ENCODE results near the gene GCC1.
"Not testable (repeated sequence)": the region's sequence is repeated elsewhere in the genome, so short reads cannot be mapped to it uniquely, and the experiment has no call there.

GCC1 gene

DNA sequence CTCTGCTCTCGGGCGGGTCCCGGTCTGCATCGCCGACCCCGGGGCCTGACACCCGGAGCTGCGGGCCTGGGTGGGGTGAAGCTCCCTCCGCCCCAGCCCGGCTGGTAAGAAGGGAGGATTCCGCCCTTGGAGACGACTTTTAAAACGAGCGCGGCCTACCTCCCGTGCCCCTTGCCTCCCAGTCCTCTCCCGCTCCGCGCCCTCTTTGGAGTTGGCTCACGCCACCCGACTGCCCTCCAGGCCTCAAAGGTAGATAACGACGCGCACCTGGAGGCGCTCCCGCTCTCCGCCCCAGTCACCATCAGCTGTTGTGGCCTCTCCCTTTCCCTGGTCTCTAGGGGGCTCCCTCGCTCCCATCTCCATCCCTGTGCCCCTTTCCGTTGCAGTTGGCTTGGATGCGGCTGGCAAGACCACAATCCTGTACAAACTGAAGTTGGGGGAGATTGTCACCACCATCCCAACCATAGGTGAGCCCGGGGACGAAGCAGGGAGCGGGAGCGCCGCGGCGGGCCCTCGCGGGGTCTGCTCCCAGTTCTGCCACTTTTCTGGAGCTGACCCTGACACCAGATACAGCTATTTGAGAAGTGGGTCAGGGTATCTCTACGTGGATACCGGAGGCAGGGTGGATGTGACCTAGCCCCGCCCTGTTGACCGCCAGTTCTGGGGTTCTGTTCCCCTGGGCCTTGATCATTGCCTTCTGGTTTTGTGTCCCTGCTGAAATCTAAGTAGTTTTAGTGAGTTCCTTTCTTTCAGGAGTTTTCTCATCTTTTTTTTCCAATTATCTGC, 3.5 kb upstream of the GCC1 start:
- peak; percentile 73 for DNase-seq (ENCODE audit: low spot score)

- peak; percentile 98 for DNase-seq (ENCODE audit: low spot score)
Observed at GRCh38 chr7:127588019-127588696, 2.8 kb upstream of the GCC1 start, which contains the start of gene ARF5. ARF5 (plus strand) TSS chr7:127588411; CDS start chr7:127588499, 88 bp downstream.

DNA sequence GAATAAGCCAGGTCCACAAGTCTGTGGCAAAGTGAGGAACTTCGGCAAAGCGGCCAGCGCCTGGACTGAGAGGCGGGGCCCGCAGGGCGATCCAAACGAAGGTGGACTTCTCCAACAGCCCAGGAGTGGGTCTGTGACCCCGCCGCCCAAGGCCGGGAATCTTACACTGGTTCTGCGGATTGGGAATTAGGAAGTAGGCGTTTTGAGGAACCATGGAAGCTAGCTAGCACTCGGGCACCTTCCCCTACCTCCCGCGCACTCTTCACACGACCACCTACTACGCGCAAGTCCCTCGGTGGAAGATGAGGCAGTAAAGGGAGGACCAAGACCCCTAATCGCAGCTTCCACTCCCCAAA, 2.2 kb upstream of the GCC1 start:
- DNase-seq (ENCODE audit: low spot score) = no peak

DNA sequence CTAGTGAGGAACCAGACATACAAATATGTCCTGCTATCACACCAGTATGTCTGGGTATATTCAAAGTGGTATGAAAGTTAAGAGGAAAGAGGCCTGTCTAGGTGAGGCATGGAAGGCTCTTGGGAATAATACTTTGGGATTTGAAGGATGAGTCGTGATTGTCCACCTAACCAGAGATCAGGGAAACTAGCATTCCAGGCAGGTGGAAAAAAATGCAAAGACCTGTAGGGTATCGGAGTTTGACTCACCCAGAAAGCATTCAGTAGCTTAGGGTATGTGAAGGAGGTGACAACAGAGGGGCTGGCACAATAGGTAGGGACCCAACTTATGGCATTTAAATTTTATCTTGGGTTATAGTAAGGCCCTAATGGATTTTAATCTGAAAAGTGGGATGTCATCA, 950 bp upstream of the GCC1 start:
- no peak for DNase-seq (ENCODE audit: low spot score)

DNA sequence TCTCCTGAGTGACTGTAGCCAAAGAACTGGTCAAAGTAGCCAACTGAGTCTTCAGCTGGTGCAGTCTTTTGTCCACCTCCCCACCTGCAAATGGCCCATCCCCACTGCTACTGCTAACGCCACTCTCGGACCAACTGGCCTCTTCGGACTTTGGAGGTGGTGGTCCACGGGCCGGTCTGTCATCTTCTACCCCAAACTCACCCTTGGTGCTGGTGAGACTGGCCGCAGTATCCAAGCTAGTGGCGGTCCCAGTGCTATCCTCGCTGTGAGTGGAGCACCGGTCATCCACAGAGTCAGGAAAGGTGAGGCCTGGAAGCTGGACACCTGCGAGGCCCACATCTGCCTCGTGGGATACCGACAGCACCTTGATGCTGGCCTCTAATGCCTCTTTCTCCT, 750 bp downstream of the GCC1 start:
- DNase-seq (ENCODE audit: low spot score) = no peak

DNA sequence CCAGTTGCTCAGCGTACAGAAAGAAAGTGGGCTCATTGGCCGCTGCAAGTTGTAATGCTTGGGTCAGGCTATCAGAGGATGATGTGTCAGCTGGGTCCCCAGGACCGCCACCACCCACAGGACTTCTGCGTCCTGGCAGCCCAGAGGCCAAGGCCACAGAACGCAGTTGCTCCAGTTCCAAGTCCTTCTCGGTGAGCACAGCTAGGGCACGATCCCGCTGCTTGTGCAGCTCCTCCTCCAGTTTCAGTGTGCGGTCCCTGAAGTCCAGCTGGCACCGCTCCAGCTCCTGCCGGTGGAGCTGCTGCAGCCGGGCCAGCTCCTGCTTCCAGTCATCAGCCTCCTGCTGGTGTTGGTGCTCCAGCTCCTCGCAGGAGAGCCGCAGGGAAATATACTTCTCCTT, 3.0 kb downstream of the GCC1 start:
- no peak for DNase-seq (ENCODE audit: low spot score)

DNA sequence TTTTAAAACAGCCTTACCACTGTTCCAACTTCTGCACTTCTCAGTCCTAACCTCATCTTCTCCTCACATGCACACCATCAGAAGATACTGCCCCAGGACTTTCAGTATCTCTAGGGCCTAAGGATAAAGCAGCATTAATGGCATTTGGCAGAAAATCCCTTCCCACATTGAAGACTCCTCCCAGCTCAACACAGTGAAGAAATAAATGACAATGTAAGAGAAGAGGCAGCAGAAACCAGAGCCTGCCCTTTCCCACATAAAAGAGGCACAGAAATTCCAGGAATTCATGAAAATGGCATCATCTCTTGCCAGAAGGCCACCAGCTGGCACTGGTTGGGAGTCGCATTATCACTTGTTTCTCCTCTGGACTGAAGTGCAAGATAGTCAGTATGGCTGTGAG, 3.7 kb downstream of the GCC1 start:
- no peak for DNase-seq (ENCODE audit: low spot score)

GRCh38 chr7:127580612-127581011, 4.8 kb downstream of the GCC1 start:
- no peak for DNase-seq (ENCODE audit: low spot score)

DNA sequence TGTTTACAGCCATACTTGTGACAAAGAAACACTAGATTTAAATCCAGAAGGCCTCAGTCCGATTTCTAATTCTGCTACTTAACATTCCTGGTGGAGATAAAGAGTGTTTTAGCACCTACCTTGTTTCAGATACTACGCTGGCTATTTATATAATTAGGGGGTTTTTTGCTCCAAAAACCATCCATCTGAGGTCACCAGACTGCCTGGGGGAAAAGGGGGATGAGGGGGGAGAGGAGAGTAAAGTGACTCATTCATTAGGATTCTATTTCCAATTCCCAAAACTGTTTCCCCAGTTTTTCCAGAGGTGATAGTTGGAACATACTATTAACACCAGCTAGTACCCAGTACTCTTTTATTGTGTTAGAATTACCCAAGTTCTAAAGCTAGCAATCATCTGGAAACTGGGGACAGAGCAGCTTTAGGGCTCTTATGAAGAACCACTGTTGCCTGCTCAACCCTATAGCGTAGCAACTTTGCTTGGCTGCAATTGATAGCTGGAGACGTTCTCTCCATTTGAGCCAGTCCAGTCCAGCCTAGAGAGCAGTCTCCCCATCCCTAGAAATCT, 6.6 kb downstream of the GCC1 start:
- no peak for DNase-seq (ENCODE audit: low spot score)

DNA sequence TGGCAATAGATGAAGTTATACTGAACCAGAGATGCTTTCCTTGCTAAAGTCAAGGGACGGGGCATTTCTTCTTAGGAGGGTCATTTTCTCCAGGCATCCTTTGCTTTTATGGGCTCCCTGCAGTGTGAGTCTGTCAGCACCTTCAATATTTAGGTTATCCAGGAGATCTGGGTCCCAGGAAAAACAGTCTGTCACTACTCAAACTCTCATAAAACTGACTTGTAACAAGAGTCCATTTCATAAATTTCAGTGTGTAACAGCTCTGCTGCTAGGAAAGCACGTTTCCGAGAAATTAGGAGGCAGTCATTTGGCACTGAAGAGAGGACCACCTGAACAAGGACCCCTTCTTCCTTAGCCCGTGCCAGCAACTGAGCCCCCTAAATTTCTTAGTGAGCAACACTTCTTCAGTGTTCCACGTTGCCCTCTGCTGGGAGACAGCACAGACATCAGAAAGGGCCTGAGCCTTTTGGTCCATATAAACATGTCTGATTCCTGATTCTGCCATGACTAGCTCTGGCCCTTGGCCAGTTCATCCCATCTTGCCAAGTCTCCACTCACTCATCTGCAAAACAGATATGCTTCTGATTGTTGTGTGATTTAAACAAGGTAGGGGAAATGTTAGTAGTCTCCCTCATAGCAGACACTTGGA, 7.2 kb downstream of the GCC1 start:
- peak; percentile 57 for DNase-seq (ENCODE audit: low spot score)

DNA sequence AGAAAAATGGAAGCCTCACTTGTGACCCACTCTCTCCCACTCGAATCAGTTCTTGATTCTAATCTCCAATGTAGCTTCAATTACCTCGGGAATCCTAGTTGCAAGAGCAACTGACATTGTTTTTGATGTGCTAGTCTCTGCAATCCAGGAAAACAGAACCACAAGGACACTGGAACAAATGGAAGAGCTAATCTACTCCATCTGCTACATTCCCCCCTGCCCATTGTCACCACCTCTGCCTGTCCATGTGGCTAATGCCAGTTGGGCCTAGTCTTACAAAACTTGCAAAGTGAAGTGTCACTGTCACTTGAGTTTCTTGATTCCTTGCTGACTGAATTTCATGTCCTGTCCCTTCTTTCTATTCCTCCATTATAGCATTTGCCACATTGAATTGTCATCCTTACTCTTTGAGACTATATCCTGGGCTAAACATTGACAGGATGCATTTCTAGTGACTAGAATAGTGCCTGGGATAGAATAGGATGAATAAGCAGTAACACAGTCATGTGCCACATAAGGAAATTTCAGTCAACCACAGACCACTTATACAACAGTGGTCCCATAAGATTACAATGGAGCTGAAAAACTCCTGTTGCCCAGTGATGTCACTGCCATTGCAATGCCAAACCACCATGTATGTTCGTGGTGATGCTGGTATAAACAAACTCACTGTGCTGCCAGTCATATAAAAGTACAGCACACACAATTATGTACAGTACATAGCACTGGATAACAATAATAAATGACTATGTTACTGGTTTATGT, 13.5 kb downstream of the GCC1 start:
- no peak for DNase-seq (ENCODE audit: low spot score)

DNA sequence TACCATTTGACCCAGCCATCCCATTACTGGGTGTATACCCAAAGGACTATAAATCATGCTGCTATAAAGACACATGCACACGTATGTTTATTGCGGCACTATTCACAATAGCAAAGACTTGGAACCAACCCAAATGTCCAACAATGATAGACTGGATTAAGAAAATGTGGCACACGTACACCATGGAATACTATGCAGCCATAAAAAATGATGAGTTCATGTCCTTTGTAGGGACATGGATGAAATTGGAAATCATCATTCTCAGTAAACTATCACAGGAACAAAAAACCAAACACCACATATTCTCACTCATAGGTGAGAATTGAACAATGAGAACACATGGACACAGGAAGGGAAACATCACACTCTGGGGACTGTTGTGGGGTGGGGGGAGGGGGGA, 17.4 kb downstream of the GCC1 start:
- DNase-seq (ENCODE audit: low spot score) = not testable (repeated sequence)

DNA sequence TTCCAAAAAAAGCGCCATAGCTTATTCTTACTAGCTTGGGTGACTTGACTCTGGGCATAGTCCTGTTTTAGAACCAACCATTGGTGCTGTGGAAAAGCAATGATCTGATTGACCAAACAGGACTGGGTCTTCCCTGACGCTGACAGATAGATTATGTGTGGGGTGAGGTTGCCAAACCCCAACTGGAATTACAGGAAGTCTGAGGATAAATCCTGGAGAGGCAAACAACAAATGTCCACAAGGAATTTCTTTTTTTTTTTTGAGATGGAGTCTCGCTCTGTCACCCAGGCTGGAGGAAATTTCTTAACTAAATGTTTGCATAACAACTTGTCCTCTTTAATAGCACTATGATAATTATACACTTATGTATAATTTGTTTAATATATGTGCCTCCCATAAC, 19.2 kb downstream of the GCC1 start:
- no peak for DNase-seq (ENCODE audit: low spot score)

- DNase-seq (ENCODE audit: low spot score) = no peak
Observed at GRCh38 chr7:127557803-127558202, 27.6 kb downstream of the GCC1 start.

- no peak for DNase-seq (ENCODE audit: low spot score)
Observed at GRCh38 chr7:127556404-127556803, 29.0 kb downstream of the GCC1 start.

DNA sequence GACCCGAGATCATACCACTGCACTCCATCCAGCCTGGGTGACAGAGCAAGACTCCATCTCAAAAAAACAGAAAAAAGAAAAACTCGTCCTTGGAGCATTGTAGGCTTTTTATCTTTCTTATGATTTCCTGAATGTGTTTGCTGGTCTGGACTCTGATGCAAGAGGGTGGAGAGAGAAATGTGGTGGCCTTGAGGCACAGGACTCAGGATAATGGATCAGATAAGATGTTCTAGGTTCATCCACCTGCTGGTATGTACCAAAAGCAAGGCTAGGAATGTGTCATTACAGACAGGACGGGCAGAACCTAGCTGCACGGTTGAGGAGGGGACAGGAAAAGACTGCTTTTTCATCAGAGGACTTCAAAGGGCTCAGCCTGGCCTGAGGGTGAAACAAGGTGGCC, 33.5 kb downstream of the GCC1 start:
- no peak for DNase-seq (ENCODE audit: low spot score)

GRCh38 chr7:127550247-127550646, 35.1 kb downstream of the GCC1 start:
- DNase-seq (ENCODE audit: low spot score) = no peak

- DNase-seq (ENCODE audit: low spot score) = no peak
Observed at GRCh38 chr7:127546313-127546712, 39.1 kb downstream of the GCC1 start.

GRCh38 chr7:127541548-127541947, 43.8 kb downstream of the GCC1 start:
- DNase-seq (ENCODE audit: low spot score) = no peak

DNA sequence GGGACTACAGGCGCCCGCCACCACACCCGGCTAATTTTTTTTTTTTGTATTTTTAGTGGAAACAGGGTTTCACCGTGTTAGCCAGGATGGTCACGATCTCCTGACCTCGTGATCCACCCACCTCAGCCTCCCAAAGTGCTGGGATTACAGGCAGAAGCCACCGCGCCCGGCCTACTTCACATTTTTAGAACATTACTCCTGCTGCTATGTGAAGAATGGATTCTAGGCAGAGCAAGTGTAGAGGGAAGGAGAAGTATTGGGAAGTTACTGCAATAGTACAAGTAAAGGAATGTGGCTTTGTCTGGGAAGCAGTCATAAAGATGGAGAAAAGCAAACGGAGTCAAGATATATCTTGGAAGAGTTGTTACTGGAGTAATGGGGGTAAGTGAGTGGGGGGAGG, 44.9 kb downstream of the GCC1 start:
- DNase-seq (ENCODE audit: low spot score) = not testable (repeated sequence)

- DNase-seq (ENCODE audit: low spot score) = no peak
Observed at GRCh38 chr7:127539116-127539515, 46.3 kb downstream of the GCC1 start.

- DNase-seq (ENCODE audit: low spot score) = no peak
Observed at GRCh38 chr7:127536741-127537140, 48.7 kb downstream of the GCC1 start.
